ENCODE results near the gene R3HDM2. TPM values are rescaled to one million over a fixed set of nuclear protein-coding genes. Genes with fewer than 3 reads are reported as not detected.

R3HDM2 gene
- total RNA-seq, 1 experiment from 2014 or later, result 64.0 TPM

GRCh38 chr12:57250956-57251355, 179.9 kb downstream of the R3HDM2 start, which contains the start of gene STAC3:
TSS of gene STAC3 (minus strand) at chr12:57251187. CDS start at chr12:57249636, 1,551 bp downstream.
- intact Hi-C loops (cut with micrococcal nuclease; ENCODE audit: unreplicated experiment), result no loop called here
- no peak for DNase-seq (ENCODE audit: low spot score)
- no peaks in the 10 kb centered on the region for H3K9me3 ChIP-seq (ENCODE audit: low read depth, low read length, poor library complexity, severe bottlenecking)
- H3K4me1 ChIP-seq (ENCODE audit: insufficient read depth, low read length, poor library complexity, severe bottlenecking), result no peaks in the 10 kb centered on the region
- ChIA-PET POLR2A (ENCODE audit: low non-redundant PET) (interaction anchor here (0.5 to 0.6 kb wide), 2 partner anchors 38 to 208 kb away, joined by 8 to 10 read pairs; no protein-coding TSS in a partner anchor), CTCF (interaction anchor here (1.0 kb wide), 1 partner anchor 9 kb away, joined by 10 read pairs; no protein-coding TSS in a partner anchor)
- BruUV-seq (replicated peaks), result no TSS peak
- H3K27ac ChIP-seq (ENCODE audit: low read depth, low read length, poor library complexity, severe bottlenecking), result no peak within 1 kb of the TSS
- H3K36me3 ChIP-seq (ENCODE audit: insufficient read depth, low read length, poor library complexity, severe bottlenecking), result no peaks in the 10 kb centered on the region
- no peak for TF ChIP-seq EZH2 (IDR thresholded peaks at IDR 0.05; ENCODE audit: borderline replicate concordance, low read depth, low read length, poor library complexity, severe bottlenecking)
- H3K27me3 ChIP-seq (replicated peaks; ENCODE audit: insufficient read depth, low read depth, low read length, poor library complexity), result no peaks in the 10 kb centered on the region
- H3K4me3 ChIP-seq (ENCODE audit: low read depth, low read length, poor library complexity, severe bottlenecking), result no peak within 1 kb of the TSS

DNA sequence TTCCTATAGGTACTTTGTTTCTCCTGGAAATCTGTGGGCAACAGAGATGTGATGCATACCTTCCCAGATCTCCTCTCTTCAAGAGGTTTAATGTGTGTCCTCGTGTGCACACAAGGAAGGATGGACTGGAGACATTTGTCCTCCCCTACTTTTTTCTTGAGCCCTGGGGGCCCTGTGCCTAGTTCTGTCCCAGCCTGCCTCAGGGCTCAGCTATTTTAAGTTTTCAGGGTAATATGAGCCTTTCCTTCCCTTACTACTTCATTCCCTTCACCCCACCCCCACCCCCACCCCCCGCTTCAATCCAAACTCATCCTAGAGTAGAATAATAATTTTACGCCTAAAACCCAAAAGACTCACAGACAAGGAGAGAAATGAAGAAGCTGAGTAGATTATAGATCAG, 180.3 kb downstream of the R3HDM2 start:
- CTCF ChIA-PET, result no interaction called here
- POLR2A ChIA-PET (ENCODE audit: low non-redundant PET), result interaction anchor here (0.5 to 0.6 kb wide), 2 partner anchors 37 to 208 kb away, joined by 8 to 10 read pairs; no protein-coding TSS in a partner anchor
- no peaks in the 10 kb centered on the region for H3K4me1 ChIP-seq (ENCODE audit: insufficient read depth, low read length, poor library complexity, severe bottlenecking)
- no TSS peak for BruUV-seq (replicated peaks)
- intact Hi-C loops (cut with micrococcal nuclease; ENCODE audit: unreplicated experiment), result no loop called here
- DNase-seq (ENCODE audit: low spot score), result no peak
- no peak overlapping the region for H3K4me3 ChIP-seq (ENCODE audit: low read depth, low read length, poor library complexity, severe bottlenecking)
- TF ChIP-seq EZH2 (IDR thresholded peaks at IDR 0.05; ENCODE audit: borderline replicate concordance, low read depth, low read length, poor library complexity, severe bottlenecking), result no peak
- no peak for TF ChIP-seq CTCF (conservative IDR thresholded peaks at IDR 0.05; ENCODE audit: low read depth, low read length)
- no peaks in the 10 kb centered on the region for H3K27me3 ChIP-seq (replicated peaks; ENCODE audit: insufficient read depth, low read depth, low read length, poor library complexity)
- no peaks in the 10 kb centered on the region for H3K36me3 ChIP-seq (ENCODE audit: insufficient read depth, low read length, poor library complexity, severe bottlenecking)
- H3K27ac ChIP-seq (ENCODE audit: low read depth, low read length, poor library complexity, severe bottlenecking), result no peak overlapping the region
- H3K9me3 ChIP-seq (ENCODE audit: low read depth, low read length, poor library complexity, severe bottlenecking), result no peaks in the 10 kb centered on the region

- intact Hi-C loops (cut with micrococcal nuclease; ENCODE audit: unreplicated experiment), result no loop called here
- Histone ChIP-seq H3K27me3 (replicated peaks; ENCODE audit: insufficient read depth, low read depth, low read length, poor library complexity) (no peaks in the 10 kb centered on the region), H3K4me3 (ENCODE audit: low read depth, low read length, poor library complexity, severe bottlenecking) (no peak overlapping the region), H3K36me3 (ENCODE audit: insufficient read depth, low read length, poor library complexity, severe bottlenecking) (no peaks in the 10 kb centered on the region), H3K27ac (ENCODE audit: low read depth, low read length, poor library complexity, severe bottlenecking) (no peak overlapping the region), H3K9me3 (ENCODE audit: low read depth, low read length, poor library complexity, severe bottlenecking) (no peaks in the 10 kb centered on the region), H3K4me1 (ENCODE audit: insufficient read depth, low read length, poor library complexity, severe bottlenecking) (no peaks in the 10 kb centered on the region)
- ChIA-PET CTCF (no interaction called here), POLR2A (ENCODE audit: low non-redundant PET) (no interaction called here)
- TF ChIP-seq CTCF (conservative IDR thresholded peaks at IDR 0.05; ENCODE audit: low read depth, low read length) (no peak), EZH2 (IDR thresholded peaks at IDR 0.05; ENCODE audit: borderline replicate concordance, low read depth, low read length, poor library complexity, severe bottlenecking) (no peak)
- BruUV-seq (replicated peaks), result no TSS peak
- DNase-seq (ENCODE audit: low spot score), result no peak
Observed at GRCh38 chr12:57248934-57249742, 181.7 kb downstream of the R3HDM2 start.

Measured in A673 (cell line).